DOHH2 (cell line): ENCODE measurements around the gene CD99.

Source experiments
- CTCF ChIP-seq: fragments of 200-600 bp; sonication (generic); IDR thresholded peaks from one replicate; pipeline ENCODE4 v1.5.1; 2014; ENCODE audit warnings: antibody characterized with exemption, mild to moderate bottlenecking, low read depth, low read length; ENCODE audit not compliant: poor library complexity, severe bottlenecking
- EZH2phosphoT487 ChIP-seq: fragments of 200-600 bp; sonication (generic); IDR thresholded peaks from 2 replicates; pipeline ENCODE4 v1.6.1; 2017; ENCODE audit warnings: borderline replicate concordance, mild to moderate bottlenecking, antibody characterized with exemption, low read length, moderate library complexity, mixed read lengths

DNA sequence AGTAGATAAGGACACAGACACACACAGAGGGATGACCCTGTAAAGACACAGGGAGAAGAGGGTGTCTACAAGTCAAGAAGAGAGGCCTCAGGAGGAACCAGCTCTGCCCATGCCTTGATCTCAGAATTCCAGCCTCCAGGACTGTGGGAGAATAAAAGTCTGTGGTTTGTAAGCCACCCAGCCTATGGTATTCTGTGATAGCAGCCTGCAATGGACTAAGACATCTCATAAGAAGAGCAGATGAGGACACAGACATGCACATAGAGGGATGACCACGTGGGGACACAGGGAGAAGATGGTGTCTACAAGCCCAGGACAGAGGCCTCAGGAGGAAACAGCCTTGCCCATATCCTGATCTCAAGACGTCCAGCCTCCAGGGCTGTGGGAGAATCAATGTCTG is 70.2 kb downstream of the CD99 start:
- TF ChIP-seq CTCF (no peak), EZH2phosphoT487 (no peak)
